ENCODE results near the gene AUP1. TPM values are rescaled to one million over a fixed set of nuclear protein-coding genes. Genes with fewer than 3 reads are reported as not detected.
A peak's percentile ranks its signal among the peaks of the same experiment; 100 is the strongest.
"Not testable (repeated sequence)": the region's sequence is repeated elsewhere in the genome, so short reads cannot be mapped to it uniquely, and the experiment has no call there.

AUP1 gene
- polyA plus RNA-seq (ENCODE audit: insufficient read length in 4 of 4): 100 to 1,000 TPM in 3 of 4 donors, 10 to 100 TPM in 1; 88.8 to 136 (median 106) TPM

- DNase-seq (ENCODE audit: low read depth in 4 of 4, low spot score in 2 of 4): peak; percentile 94 to 99 (median 94)
These were observed at the start of gene AUP1, which contains the start of gene HTRA2 for GRCh38 chr2:74529357-74530238. AUP1 (minus strand) TSS chr2:74529706; CDS start chr2:74529629, 77 bp downstream. HTRA2 (plus strand) TSS chr2:74529933; CDS start chr2:74530007, 74 bp downstream.

DNA sequence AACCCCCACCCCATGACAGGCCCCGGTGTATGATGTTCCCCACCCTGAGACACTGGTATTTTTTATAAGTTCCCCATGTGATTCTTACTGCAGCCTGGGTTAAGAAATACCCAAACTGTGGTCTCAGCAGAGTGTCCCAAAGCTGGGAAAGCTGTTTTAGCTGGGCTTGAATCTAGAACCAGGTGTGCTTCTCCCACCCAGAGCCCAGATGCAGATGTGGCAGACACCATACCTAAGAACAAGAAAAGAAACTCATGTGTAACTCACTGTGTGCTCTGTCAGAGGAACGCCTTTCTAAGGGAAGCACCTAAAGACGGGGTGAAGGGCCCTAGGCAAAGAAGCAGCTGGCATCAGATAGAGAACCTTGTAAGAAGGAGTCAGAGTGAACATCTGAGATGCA lies 48.9 kb upstream of the AUP1 start:
- no peak for DNase-seq (ENCODE audit: low read depth in 4 of 4, low spot score in 2 of 4)

DNA sequence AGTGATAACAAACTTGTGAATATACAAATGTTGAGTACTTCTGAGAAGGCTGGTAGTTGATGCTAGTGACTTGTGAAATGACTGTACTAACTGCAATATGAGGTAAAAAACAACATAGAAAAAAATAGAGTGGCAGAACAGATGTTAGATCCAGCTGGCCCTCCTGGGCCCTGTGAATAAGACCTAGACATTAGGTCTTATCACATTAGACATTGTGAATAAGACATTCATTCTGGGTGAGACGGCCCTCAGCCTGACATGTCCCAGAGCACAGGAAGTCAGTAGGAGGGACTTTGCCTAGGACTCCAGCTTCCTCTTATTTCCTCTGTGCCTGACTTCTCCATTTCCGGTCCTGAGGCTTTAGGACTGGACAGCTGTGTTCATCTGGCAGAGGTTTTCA lies 47.9 kb upstream of the AUP1 start:
- no peak for DNase-seq (ENCODE audit: low read depth in 4 of 4, low spot score in 2 of 4)

GRCh38 chr2:74576863-74577229 lies 47.3 kb upstream of the AUP1 start:
- no peak for DNase-seq (ENCODE audit: low read depth in 4 of 4, low spot score in 2 of 4)

DNA sequence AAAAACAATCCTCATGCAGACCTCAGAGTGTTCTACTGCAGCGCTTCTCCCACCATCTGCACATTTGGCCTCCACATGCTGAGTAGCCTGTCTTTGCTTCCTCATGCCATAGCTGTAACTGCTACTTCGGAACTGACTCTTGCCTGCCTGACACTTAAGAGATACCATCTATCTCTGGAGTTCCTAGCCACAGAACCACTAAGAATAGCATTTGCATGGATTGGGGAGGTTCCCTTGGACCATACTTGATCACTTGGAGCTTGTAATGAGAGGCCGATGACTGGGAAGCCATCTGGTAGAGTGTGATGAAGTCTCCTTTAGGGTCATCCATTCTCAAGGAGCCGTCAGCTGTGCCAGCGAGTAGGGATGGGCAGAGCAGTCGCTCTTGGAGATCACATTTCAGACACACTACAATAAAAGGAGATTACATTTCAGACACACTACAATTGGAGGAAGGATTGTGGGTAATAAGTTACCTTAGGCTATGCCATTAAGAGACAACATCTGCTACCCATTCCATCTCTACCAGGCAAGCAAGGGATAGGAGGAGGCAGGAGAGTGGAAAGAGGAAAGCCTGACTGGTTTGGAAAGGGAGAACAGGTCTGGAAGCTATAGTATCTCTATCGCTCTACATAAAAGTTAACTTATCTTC lies 46.8 kb upstream of the AUP1 start:
- no peak for DNase-seq (ENCODE audit: low read depth in 4 of 4, low spot score in 2 of 4)

GRCh38 chr2:74575320-74575719 lies 45.8 kb upstream of the AUP1 start:
- DNase-seq (ENCODE audit: low read depth in 4 of 4, low spot score in 2 of 4): no peak

DNA sequence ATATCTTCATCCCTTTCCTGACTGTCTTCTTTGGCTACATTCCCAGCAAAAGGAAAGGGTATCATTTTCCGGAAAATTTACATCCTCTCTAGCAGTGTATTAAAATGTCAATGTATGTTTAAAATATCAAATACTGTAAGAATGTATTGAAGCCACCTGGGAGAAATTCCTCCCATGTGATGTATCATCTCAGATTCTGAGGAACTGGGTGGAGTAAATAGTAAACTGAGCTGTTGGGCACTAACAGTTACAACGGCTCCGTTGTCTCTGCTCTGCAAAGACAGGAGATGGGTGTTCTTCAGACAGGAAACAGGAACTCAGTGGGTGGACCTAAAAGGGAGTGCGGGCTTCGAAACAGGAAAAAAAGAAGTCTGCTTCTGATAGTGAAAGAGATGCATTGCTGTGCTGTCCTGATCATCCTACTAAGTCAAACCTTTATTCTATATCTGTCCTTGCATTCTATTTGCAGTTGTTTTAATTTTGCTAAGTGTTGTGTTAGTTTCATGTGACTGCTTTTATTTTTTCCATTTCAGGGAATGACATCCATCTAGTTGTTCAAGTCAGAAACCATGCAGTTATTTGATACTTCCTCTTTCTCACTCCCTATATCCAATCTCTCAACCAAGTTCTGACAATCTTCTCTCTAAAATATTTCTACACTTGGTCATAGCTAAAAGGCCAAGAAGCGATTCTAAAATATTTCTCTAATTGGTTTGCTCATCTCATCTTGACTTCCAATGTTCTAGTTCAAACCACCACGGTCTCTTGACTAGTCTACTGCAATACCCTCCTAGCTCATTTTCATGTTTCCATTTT lies 44.4 kb upstream of the AUP1 start:
- DNase-seq (ENCODE audit: low read depth in 4 of 4, low spot score in 2 of 4): no peak

DNA sequence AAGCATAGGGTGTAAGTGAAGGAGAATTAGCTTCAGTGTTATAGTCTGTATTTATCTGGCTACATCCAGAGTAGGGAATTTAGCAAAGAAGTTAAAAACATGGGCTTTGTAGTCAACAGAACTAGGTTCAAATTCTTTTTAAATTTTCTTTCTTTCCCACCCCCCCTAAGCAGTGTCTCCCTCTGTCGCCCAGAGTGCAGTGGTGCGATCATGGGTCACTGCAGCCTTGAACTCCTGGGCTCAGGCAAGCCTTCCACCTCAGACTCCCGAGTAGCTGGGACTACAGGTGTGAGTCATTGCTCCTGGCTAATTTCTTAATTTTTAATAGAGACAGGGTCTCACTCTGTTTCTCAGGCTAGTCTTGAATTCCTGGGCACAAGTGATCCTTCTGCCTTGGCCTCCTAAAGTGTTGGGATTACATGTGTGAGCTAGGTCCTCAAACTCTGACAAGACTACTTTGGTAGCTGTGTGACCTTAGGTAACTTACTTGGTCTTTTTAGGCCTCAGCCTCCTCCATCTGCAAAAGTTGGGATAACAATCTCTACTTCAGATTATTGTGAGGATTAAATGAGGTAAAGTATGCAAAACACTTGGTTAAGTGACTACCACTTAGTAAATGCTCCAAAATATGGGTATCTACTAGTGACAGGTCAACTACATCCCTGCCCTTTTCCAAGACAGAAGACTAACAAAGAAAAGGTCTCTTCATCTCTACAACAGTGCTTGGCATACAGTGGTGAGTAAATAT lies 42.8 kb upstream of the AUP1 start:
- DNase-seq (ENCODE audit: low read depth in 4 of 4, low spot score in 2 of 4): no peak

- no peak for DNase-seq (ENCODE audit: low read depth in 4 of 4, low spot score in 2 of 4)
These were observed 41.6 kb upstream of the AUP1 start for GRCh38 chr2:74571058-74571457.

- DNase-seq (ENCODE audit: low read depth in 4 of 4, low spot score in 2 of 4): no peak
These were observed 40.2 kb upstream of the AUP1 start for GRCh38 chr2:74569686-74570085.

DNA sequence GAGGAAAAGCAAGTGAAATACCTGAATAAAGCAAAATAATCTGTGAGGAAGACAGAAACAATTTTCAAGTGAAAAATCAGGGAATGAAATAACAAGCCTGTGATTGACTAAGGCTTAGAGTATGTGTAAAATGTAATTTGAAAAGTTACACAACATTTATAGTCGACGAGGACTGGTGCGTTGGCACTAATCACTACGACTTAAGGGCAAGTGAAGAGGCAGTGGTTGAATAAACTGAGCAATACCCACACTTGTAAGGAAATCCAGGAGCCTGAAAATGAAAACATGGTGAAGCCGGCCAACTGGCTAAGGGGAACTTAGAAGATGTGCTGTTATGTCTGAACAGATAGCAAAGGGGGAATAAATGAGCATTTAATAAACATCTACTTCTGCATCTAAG lies 38.4 kb upstream of the AUP1 start:
- no peak for DNase-seq (ENCODE audit: low read depth in 4 of 4, low spot score in 2 of 4)

GRCh38 chr2:74566754-74567085 lies 37.2 kb upstream of the AUP1 start:
- no peak for DNase-seq (ENCODE audit: low read depth in 4 of 4, low spot score in 2 of 4)

DNA sequence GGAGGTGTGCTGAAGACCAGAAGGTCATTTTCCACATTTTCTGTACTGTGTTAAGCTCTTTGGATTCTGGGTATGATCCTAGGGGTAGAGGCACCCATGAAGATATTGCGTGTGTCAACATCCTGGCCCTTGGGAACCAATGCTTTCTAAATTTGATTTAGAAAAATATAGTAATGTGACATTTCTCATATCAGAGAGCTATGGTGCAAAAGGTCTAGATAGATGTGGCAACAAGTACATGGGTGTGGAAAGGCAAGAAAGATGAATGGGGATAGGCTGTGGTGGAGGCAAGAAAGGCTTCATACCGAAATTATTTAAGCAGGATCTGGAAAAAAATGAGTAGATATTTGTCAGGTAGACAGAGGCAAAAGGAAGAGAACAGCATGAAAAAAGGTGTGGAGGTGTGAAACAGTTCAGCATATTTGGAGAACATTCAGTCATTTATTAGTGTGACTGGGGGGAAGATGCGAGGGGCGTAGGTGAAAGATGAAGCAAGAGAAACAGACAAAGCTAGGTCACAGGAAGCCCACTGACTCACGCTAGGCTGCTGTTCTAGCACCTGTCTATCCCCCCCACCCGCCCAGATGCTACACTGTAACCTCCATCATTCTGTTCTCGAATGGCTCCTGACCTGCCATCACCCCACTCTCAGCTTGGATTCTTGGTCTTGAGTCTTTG lies 36.7 kb upstream of the AUP1 start:
- DNase-seq (ENCODE audit: low read depth in 4 of 4, low spot score in 2 of 4): no peak

GRCh38 chr2:74564222-74564621 lies 34.7 kb upstream of the AUP1 start:
- DNase-seq (ENCODE audit: low read depth in 4 of 4, low spot score in 2 of 4): no peak

- DNase-seq (ENCODE audit: low read depth in 4 of 4, low spot score in 2 of 4): no peak
These were observed 32.7 kb upstream of the AUP1 start for GRCh38 chr2:74562126-74562775.

DNA sequence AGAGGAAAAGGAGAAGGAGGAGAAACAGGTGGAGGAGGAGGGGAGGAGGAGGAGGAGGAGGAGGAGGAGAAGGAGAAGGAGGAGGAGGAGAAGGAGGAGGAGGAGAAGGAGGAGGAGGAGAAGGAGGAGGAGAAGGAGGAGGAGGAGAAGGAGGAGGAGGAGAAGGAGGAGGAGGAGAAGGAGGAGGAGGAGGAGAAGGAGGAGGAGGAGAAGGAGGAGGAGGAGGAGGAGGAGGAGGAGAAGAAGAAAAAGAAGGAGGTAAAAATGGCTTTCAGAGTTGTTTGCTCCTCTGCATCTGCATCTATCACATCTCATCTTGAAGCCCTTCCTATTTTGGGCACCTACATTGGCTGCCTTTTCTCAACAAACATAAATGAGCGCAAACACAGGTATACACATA lies 31.5 kb upstream of the AUP1 start:
- not testable (repeated sequence) for DNase-seq (ENCODE audit: low read depth in 4 of 4, low spot score in 2 of 4)

DNA sequence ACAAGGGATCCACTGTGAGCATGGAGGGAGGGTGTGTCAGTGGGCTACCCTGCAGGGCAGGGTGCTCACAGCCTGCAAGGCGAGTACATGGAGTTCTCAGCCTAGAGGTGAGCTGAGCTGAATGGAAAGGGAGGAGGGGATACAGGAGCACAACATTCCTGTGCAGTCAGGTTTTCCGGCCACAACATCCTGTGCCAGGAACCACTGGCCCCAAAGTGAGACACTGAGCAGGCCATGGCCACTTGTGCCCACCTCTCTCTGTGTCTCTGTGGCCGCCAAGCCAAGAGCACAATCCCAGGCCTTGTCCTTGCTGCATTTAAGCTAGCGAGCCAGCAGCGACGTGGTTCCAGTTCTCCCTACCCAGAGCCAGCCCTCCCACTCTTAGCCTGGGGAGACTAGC lies 31.1 kb upstream of the AUP1 start:
- no peak for DNase-seq (ENCODE audit: low read depth in 4 of 4, low spot score in 2 of 4)

GRCh38 chr2:74559912-74560311 lies 30.4 kb upstream of the AUP1 start:
- DNase-seq (ENCODE audit: low read depth in 4 of 4, low spot score in 2 of 4): no peak
